PC-9 (cell line): ENCODE measurements around the gene CNTNAP1.

Experiments
- EZH2 ChIP-seq: fragments of 200-600 bp; sonication (generic); IDR thresholded peaks from 2 replicates; pipeline ENCODE4 v1.8.0; 2017; ENCODE audit warnings: antibody characterized with exemption, low read depth
- TF ChIP-seq, protein P1 (sequence below): fragments of 200-600 bp; sonication (generic); conservative IDR thresholded peaks from 2 replicates; pipeline ENCODE4 v1.6.1; 2017; ENCODE audit warnings: mixed run types, antibody characterized with exemption, mild to moderate bottlenecking, moderate library complexity

- TF ChIP-seq, protein P1, sequence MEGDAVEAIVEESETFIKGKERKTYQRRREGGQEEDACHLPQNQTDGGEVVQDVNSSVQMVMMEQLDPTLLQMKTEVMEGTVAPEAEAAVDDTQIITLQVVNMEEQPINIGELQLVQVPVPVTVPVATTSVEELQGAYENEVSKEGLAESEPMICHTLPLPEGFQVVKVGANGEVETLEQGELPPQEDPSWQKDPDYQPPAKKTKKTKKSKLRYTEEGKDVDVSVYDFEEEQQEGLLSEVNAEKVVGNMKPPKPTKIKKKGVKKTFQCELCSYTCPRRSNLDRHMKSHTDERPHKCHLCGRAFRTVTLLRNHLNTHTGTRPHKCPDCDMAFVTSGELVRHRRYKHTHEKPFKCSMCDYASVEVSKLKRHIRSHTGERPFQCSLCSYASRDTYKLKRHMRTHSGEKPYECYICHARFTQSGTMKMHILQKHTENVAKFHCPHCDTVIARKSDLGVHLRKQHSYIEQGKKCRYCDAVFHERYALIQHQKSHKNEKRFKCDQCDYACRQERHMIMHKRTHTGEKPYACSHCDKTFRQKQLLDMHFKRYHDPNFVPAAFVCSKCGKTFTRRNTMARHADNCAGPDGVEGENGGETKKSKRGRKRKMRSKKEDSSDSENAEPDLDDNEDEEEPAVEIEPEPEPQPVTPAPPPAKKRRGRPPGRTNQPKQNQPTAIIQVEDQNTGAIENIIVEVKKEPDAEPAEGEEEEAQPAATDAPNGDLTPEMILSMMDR, result no peak
- TF ChIP-seq EZH2, result no peak
Observed at GRCh38 chr17:42660692-42661345, 21.5 kb upstream of the CNTNAP1 start.
